Smooth muscle cell of the brain vasculature (primary cell): ENCODE data around the gene SPACA6.

ENCODE experiments used
- DNase-seq: peaks from one replicate; pipeline ENCODE4 v3.0.0-alpha.2; 2012; ENCODE audit warnings: low read depth, low spot score

Gene SPACA6

DNA sequence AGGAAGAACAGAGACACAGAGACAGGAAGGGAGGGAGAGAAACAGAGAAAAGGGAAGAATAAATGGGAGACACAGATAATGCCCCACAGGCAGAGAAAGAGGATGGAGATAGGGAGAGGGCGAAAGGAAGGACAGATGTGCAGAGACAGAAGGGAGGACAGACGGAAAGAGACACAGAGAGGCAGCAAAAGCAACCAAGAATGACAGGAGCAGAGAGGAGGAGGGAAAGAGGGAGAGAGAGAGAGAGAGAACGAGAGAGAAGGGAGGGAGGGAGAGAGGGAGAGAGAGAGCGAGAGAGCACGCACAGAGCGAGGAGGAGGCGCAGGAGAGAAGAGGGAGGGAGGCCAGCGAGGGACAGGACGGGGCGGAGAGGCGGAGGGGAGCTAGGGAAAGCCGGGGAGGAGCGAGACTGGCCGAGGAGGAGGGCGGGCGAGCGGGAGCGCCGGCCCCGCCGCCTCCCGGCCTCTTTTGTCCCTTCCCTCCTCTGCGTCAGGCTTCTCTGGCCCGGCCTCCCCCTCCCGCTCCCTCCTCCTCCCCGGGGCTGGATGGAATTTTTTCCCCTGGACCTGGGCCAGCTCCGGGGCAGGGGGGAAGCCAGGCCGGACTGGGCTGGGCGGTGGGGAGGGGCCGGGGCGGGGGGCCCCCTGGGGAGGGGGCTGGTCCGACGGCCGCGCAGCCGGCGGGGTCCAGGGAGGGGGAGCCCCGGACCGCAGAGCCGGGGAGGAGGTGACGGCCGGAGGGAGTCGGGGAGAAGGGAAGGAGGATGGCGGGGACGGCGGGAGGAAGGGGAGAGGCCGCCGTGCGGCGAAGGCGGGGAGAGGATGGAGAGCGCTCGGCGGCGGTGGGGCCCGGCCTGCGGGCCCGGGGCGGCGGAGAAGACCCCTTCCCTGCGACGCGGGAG is 4.2 kb upstream of the SPACA6 start:
- peak; percentile 86 for DNase-seq

DNA sequence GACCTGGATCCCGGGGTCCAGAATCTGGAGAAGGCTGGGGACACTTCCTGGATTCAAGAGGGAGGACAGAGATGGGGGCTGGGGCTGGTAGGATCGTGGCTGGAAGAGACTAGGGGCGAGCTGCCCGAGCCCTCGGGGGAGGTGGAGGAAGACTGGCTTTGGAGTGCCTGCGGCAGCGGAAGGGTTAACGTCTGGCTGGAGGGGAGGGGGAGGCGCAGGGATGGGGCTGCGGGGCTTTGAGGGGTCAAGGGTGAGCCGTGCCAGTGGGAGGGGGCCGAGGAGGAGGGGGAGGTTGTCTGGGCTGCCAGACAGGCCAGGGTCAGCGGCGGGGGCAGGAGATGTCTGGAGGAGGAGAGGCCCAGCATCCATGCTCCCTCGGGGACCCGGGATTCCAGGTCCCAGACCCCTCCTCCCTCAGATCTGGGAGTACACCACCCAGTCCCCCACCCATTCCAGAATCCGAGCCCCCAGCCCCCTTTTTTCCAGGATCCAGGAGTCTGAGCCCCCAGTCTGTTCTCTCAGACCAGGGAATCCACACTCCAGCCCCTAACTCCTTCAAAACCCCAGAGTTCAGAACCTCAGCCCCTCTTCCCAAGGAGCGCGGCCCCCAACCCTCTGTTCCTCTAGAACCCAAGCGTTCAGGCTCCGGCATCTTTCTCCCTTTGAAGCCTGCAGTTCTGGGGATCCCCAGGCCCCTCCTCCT is 3.2 kb upstream of the SPACA6 start:
- no peak for DNase-seq

DNA sequence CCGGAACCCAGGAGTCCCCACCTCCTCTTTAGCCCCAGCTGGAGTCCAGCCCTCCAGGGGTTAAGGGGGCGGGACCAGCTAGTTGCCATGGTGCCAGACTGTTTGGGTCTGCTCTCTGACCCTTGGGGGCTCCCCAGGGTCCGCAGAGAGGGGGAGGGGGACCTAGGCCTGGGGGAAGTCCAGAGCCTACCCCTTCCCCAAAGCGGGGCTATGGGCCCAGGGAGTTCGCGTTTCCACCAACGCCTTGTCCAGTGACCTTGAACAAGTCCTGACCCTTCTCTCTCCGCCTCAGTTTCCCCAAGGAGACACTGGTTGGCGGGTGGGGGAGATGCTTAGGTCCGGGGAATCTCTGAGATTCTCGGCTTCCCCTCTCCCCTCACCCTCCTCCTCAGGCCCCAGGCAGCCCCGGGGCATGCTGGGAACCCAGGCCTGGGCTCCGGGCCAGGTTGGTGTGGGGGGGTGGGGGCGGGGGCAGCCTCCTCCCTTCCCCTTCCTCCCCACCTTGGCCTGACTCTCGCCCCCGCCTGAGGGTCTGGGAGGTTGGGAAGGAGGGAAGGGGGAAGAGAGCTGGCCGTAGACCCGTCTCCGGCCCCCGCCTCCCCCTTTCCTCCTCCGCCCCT is 2.6 kb upstream of the SPACA6 start:
- no peak for DNase-seq

DNA sequence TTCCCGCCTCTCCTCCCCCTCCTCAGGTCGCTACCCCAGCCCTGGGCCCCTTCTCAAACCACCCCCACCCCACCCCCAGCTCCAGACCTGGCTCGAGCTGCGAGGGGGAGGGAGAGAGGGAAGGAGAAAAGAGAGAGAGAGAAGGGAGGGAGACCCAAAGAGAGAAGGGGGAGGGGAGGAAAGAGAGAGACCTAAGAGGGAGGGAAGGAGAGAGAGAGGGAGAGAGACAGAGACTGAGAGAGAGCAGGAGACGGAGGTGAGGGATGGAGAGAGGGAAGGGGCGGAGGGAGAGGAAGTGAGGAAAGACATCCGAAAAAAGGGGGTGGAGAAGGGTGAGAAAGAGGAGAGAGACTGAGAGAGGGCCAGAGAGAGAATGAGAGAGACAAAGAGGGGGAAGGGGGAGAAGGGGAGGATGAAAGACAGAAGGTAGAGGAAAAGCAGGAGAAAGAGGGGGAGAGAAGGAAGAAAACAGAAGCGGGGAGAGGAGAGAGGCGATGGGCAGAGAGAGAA is 2.0 kb upstream of the SPACA6 start:
- DNase-seq = no peak

DNA sequence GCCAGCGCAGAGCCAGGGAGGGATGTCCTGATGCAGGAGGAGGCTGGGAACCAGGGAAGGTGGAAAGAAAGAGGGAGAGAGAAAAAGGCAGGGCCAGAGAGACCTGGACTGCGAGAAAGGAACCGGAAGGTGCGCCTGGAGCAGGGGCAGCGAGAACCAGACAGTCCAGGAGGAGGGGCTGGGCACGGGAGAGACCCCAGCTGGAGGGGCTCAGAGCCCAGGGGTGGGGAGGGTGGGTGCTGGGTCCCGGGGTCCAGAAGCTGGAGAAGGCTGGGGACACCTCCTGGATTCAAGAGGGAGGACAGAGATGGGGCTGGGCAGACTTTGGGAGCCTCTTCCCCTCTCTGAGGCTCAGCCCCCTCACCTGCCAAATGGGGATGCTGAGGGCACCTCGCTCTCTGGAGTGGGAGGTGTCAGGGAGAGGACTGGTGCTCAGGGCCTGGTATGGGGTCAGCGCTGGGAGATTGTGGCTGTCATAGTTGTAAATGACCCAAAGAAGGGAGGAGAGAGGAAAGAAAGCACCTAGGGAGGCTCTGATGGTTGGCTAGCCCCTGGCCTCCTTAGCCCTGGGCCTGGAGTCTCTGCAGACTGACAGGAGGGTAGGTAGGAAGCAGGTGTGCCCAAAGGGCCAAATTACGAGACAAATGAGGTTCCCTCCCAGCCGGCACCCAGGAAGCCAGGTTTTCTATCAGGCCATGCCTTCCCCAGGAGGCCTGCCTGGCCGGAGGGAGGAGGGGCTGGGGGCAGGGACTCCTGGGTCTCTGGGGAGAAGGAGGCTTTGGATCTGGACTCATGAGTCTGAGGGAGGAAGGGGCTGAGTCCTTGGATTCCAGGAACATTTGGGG is 1.3 kb upstream of the SPACA6 start:
- no peak for DNase-seq

DNA sequence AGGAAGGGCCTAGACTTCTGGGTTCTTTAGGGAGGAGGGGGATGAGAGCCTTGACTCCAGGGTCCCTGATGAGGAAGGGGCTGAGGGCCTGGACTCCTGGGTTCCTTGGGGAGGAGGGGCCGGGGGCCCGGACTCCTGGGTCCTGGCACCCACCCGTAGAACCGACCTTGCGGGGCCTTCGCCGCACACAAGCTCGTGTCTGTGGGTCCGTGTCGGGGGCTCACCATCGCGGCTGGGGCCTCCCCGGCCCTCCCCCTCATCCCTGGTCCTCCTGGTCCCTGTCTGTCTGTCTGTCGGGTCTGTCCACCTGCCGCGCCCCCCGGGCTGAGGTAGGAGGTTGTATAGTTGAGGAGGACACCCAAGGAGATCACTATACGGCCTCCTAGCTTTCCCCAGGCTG is 662 bp upstream of the SPACA6 start:
- DNase-seq = no peak

DNA sequence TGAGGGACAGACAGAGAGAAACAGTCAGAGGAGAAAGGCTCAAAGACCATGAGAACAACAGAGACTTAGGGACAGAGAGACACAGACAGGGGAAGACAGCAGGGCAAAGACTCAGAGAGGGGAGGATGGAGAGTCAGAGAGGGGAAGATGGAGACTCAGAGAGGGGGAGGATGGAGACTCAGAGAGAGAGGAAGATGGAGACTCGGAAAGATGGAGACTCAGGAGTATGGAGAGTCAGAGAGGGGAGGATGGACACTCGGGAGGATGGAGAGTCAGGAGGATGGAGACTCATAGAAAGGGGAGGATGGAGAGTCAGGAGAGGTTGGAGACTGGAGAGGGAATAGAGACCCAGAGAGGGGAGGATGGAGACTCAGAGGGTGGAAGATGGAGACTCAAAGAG is 689 bp downstream of the SPACA6 start:
- no peak for DNase-seq

DNA sequence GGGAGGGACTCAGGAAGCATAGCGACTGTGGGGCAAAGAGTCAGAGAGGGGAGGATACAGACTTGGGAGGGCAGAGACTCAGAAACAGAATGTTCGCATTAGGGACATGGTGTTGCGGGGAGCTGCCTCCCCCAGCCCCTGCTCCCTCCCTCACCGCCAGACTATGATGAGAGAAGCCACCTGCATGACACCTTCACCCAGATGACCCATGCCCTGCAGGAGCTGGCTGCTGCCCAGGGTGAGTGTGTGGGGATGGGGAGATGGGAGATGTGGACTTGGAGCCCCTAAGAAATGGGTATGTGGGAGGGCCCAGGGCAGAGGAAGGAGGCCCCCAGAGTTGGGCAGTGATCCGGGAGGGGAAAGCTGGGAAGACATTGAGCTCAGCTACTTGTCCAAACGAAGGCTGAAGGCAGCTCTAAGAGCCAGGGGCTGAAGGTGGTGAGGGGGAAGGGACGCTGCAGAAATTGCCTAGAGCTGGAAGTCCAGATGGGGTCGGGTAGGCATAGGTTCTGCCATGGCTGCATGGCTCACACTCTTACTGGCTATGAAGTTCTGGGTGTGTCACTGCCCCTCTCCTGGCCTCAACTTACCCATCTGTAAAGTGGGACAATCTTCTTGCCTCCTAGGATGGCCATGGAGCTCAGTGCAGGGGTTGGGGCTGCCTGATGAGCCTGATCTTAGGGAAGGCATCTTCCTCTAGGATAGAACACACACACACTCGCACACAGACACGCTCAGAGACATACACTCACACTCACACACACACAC is 1.4 kb downstream of the SPACA6 start:
- DNase-seq = no peak

DNA sequence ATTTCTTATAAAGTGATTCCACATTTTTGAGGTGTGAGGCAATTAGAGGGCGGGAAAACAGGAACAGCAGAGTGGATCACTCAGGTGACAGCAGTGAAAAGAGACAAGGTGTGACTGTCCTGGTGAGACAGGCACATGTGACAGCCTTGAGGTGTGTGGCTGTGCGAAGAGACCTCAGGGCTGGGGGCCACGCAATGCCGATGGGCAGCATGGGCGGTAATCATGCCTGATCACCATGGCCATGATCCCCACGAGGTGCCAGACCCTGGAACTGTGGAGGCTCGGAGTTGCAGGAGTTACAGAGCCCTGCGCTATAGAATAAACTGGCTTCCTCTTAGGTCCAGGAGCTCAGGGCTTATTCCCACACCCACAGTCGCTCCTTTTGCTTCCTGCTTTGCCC is 2.0 kb downstream of the SPACA6 start:
- no peak for DNase-seq

DNA sequence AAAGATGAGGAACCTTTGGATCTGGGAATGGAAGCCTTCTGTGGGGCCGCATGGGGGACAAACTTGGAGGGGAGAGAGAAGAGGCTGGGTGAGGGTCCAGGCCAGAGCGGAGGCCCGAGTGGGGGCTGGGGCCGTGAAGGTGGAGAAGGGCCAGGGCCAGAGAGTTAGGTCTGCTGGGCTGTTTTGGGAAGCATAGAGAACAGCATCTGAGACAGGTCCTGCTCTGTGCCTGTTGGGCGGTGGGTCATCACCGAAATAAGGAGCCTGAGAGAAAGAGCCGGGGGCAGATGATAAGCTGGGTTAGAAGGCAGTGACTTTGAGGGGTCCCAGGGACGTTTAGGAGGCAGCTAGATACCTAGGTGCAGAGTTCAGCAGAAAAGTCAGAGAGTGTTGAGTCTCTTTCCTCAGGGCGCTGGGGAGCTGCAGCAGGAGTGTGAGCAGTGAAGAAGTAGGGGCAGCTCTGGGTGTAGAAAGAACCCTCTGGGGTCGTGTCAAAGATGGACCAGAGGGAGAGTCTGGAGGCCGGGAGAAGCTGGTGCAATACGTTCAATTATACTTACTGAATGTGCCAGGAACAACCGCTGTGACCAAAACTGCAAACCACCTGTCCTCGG is 2.7 kb downstream of the SPACA6 start:
- DNase-seq = no peak

DNA sequence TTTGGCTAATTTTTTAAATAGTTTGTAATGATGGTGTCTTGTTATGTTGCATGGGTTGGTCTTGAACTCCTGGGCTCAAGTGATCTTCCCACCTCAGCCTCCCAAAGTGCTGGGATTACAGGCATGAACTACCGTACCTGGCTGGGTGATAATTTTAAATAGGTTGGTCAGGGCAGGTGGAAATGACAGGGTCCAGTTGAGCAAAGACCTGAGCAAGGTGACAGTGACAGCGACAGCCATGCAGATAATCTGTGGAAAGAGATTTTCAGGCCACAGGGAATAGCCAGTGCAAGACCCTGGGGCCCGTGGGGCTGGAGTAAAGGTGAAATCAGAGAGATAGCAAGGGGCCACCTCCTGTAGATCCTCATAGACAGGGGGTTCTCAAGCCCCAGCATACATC is 3.5 kb downstream of the SPACA6 start:
- no peak for DNase-seq

DNA sequence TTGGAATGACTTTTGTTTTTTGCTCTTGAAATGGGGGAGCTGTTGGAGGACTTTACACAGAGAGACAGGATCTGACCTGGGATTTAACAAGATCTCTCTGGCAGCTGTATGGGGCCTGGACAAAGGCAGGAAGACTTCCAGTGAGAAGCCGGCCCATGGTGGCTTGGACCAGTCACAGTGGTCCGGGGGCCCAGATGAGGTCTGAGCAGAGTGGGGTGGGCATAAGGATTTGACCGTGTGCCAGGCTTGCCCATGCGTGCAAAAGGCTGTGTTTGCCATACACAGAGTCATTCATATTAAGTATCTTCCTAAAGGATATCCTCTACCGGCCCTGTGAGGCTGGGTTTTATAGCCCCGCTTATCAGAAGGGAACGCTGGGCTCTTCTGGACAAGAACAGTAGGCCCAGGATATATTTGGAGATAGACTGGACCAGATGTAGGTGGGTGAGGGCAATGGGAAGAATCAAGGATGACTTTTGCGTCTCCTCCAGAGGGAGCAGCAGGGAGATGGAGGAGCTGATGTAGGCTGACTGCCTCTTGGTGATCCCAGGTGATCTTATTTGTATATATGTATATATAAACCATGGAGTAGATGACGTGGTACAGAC is 4.1 kb downstream of the SPACA6 start:
- DNase-seq = no peak

DNA sequence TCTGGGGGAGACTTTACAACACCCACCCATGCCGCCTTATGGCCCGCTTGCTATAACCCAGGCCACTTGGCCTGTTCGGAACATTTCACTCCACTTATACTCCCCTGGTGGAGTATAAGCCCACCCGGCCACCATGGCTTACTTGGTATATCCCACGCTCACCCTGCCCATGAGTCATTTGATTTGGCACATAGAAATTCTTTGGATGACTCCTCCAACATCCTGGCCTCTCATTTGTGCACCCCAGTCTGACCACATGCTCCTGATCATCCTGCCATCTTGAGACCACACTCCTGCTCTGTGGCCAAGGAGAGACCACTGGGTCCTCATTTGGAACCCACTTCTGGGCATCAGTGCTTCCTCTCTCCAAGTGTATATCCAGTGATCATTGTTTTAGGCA is 5.2 kb downstream of the SPACA6 start:
- no peak for DNase-seq

DNA sequence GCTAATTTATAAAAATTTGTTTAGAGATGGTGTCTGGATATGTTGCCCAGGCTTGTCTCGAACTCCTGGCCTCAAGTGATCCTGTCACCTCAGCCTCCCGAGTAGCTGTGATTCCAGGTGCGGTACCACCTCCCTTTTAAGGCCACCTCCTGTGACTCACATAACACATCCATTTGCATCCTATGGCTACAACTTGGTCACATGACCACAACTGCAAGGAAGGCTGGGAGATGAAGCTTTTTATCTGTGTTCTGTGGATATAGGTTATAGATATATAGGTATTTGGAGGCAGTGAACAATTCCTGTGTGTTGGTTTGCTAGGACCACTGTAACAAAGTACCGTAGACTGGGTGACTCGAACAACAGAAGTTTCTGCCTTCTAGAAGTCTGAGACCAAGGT is 6.0 kb downstream of the SPACA6 start:
- DNase-seq = no peak

DNA sequence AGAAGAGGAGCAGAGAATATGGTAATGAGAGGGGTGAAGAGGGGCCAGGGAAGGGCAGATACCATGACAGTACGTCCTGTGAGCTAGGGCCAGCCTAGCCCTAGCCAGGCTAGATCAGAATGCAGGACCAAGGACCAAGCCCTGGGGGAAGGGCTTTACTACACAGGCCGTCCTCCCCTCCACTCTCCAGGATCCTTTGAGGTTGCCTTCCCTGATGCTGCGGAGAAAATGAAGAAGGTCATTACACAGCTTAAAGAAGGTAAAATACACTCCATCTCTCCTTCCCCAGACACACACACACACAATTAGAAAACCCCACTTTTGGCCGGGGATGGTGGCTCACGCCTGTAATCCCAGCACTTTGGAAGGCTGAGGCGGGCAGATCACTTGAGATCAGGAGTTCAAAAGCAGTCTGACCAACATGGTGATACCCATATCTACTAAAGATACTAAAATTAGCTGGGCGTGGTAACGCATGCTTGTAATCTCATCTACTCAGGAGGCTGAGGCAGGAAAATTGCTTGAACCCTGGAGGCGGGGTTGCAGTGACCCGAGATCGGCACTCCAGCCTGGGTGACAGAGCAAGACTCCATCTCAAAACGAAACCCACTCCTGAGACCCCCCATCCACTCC is 8.5 kb downstream of the SPACA6 start:
- DNase-seq = no peak

DNA sequence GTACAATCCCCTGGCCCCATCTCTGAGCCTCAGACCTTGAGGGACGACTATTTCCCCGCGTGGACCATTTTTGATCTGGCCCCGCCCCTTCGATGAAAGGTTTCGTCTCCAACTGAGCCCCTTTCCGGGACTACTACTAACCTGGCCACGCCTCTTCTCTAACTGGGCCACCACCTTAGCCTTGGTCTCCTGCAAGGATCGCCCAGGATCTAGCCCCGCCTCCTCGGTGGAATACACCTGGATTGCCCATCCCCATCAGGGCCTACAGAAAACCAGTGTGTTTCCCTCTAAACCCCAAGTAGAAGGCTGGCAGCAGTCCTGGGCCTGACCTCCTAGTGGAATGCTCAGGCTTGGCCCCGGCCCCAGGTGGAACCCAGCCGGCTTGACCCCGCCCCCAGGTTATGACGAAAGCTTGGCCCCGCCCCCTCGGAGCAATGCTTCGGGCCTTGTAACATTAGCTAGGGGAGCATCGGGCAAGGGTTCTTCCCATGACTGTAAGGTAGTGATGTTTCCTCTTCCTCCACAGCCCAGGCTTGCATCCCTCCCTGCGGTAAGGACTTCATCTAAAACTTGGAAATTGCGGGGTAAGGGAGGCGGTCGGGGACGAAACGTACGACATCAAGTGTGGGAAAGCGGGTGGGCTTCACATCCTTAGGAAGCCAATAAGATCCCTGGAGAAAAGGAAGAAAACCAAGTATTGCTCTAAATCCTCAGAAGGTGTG is 9.1 kb downstream of the SPACA6 start:
- DNase-seq = no peak

DNA sequence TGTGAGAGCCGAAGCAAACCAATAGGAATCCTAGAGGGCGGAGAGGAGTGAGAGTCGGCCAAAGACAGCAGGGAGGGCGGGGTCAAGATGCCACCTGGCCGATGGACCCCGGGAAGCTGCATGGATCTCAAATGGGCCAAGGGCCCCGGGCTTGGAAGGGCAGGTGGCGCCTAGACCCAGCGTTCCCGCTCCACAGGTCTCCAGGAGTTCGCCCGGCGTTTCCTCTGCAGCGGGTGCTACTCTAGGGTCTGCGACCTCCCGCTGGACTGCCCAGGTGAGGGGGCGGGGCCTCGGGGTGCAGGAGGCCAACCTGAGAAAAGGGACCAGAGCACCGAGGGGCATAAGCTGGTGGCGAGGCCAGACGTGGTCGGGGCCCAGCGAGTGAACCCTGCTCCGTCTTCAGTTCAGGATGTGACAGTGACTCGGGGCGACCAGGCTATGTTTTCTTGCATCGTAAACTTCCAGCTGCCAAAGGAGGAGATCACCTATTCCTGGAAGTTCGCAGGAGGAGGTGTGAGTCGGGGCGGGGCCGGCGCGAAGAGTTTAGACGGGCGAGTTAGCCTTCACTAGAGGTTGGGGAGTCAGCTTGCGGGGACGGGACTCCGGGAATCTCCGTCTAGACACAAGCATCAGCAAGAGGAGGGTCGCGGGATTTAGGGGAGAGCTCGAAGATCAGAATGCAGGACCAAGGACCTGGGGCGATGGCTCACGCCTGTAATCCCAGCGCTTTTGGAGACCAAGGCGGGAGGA is 9.9 kb downstream of the SPACA6 start:
- DNase-seq = no peak
